ENCODE results near the gene TANGO6.
"Not testable (repeated sequence)": the region's sequence is repeated elsewhere in the genome, so short reads cannot be mapped to it uniquely, and the experiment has no call there.

TANGO6 gene

GRCh38 chr16:69019811-69020210 is 176.5 kb downstream of the TANGO6 start:
- DNase-seq = no peak

GRCh38 chr16:69029121-69029520 is 185.8 kb downstream of the TANGO6 start:
- no peak for DNase-seq

DNA sequence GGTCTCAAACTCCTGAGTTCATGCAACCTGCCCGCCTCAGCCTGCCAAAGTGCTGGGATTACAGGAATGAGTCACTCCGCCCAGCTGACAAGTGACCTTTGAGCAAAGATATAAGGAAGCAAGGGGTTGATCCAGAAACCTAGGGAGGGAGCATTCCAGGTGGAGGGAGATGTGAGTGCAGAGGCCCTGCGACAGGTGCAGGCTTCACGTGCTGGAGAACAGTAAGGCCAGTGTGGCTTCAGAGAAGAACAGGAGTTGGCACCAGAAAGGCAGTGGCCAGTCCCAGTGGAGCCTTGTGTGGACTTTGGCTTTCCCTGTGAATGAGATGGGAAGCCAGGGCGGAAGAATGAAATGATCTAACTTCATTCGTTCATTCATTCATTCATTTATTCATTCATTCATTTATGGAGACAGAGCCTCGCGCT is 188.6 kb downstream of the TANGO6 start:
- no peak for DNase-seq

DNA sequence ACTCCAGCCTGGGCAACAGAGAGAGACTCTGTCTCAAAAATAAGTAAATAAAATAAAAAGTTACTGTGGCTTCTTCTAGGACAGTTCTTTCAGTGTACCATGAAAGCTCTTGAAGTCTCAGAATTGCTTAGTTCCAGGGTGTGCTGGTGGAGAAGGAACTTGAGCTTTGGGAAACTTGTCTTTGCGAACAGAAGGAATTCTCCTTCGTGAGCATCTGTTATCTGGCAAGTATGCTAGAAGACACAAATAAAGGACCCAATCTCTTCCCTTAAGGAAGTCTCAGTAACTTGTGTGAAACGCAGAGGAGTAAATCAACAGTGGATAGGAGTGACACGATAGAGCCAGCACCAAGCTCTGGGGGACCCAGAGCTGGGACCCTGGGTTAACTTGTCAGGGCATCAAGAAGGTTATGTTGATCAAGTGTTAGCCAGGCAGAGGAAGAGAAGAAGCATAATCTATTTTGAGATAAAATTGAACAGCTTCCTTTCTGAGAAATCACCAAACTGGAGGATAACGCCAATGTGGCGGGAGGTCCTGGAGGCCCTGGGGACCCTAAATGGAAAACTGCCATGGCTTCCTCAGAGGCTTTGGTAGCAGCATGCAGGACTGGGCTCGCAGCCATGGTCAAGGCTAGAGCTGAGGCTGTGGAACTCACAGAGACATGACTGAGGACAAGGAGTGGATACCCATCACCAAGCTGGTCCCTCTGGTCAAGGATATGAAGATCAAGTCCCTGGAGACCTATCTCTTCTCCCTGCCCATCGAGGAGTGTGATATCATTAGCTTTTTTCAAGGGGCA is 190.0 kb downstream of the TANGO6 start:
- DNase-seq = no peak

GRCh38 chr16:69035375-69035774 is 192.0 kb downstream of the TANGO6 start:
- no peak for DNase-seq

- no peak for DNase-seq
Observed at GRCh38 chr16:69036399-69037091, 193.2 kb downstream of the TANGO6 start.

- no peak for DNase-seq
Observed at GRCh38 chr16:69037373-69038160, 194.2 kb downstream of the TANGO6 start.

GRCh38 chr16:69039333-69039941 is 196.1 kb downstream of the TANGO6 start:
- DNase-seq = no peak

DNA sequence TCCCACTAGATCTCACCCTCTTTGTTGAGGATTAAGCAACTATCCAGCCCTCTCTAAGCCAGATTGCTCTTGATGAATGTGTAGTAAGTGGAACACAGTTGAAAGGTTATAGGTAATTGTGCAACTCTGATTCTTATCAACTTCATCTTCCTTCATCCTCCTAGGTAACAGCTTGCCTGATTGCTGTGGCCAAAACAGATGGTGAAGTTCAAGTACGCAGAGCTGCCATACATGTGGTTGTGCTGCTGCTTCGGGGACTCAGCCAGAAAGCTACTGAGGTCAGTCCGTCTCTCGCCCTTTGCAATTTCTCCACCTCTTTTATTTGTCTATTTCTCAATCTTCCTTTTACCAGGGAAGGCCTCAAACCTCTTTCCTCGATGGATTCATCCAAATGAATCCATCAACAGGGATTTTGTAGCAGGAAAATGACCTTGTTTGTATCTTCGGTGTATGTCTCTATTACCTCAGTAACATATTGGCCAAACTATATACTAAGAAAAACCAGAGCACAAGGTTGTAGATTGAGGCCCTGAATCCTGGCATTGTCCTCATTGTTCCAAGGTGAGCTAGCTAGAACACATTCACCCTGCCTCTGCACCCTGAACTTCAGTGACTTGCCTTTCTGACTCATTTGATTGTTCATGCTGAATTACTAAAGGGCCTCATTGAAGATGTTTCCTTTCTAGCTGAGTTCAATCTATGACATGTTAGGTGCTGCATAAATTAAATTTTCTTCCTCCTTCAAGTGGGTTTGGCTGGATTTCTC is 197.0 kb downstream of the TANGO6 start:
- DNase-seq = no peak

GRCh38 chr16:69048328-69049120 is 205.2 kb downstream of the TANGO6 start:
- DNase-seq = no peak

- no peak for DNase-seq
Observed at GRCh38 chr16:69049146-69049545, 205.8 kb downstream of the TANGO6 start.

DNA sequence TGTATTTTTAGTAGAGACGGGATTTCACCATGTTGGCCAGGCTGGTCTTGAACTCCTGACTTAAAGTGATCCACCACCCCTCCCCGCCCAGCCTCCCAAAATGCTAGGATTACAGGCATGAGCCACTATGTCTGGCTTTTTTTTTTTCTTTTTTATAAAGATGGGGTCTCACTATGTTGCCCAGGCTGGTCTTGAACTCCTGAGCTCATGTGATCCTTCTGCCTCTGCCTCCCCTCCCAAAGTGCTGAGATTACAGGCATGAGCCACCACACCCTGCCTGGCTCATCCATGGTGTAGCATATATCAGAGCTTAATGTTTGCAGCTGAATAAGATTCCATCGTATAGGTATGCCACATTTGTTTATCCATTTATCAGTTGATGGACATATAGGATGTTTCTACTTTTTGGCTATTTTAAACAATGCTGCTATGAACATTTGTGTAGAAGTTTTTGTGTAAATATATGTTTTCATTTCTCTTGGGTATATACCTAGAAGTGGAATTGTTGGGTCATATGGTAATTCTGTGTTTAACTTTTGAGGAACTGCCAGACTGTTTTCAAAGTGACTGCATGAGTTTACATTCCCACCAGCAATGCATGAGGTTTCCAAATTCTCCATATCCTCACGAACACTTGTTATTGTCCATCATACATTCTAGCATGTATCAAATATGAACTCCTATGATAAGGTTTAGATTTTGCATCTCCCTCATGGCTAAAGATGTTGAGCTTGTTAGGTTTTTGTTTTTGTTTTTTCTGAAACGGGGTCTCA is 206.5 kb downstream of the TANGO6 start:
- no peak for DNase-seq

- DNase-seq = not testable (repeated sequence)
Observed at GRCh38 chr16:69051517-69051830, 208.1 kb downstream of the TANGO6 start.

DNA sequence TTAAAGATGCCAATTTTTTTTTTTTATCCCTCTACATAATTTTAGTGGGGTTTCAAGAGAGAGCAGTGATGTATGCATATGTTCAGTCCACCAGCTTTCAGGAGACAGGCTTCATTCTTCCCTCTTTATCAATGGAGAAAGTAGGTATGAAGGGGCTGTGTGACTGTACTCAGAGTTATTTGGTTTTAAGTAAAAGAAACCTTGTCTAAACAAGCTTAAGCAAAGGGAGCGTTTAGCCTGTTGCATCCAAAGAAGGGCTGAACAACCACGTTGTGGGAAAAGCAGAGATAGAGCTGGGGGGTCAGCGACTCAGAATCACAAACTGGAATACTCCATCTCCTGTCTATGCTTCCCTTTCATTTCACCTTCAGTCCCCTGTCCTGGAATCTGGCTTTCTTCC is 211.7 kb downstream of the TANGO6 start:
- no peak for DNase-seq

GRCh38 chr16:69055980-69056379 is 212.6 kb downstream of the TANGO6 start:
- DNase-seq = no peak

- no peak for DNase-seq
Observed at GRCh38 chr16:69056421-69056820, 213.1 kb downstream of the TANGO6 start.

- DNase-seq = no peak
Observed at GRCh38 chr16:69057400-69058378, 214.4 kb downstream of the TANGO6 start.

GRCh38 chr16:69063491-69063890 is 220.2 kb downstream of the TANGO6 start:
- not testable (repeated sequence) for DNase-seq

DNA sequence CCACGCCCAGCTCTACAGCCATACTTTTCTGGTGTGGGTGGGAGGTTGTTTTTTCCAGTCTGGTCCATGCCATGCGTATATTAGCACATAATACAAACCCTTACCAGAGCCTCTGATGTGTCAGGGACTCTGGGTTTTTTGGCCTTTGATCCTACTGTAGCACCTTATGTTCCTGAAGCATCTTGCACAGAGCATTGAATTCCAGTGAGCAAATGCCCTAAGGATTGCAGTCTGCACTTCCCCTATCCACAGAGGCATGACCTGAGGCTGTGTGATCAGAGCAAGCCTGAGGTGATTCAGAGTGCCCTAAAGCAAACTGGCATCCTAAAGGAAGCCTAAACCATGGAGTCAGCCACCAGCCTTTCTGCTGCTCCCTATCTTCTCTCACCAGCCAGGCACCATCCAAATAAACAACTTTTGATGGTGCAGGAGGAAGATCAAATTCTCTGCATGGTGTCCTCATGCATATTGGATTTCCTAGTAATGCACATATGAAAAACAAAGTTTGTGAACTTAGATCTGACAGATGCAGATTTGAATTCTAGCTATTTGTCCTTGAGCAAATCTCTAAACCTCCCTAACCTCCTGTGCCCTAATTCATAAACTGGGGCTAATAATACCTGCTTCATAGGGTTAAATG is 220.9 kb downstream of the TANGO6 start:
- DNase-seq = no peak
